H9 (cell line): ENCODE data around the gene PDE1C. TPM values are rescaled to one million over a fixed set of nuclear protein-coding genes. Genes with fewer than 3 reads are reported as not detected.

Experiments used
- DNase-seq: peaks from one replicate; pipeline ENCODE4 v3.0.0-alpha.2; 2017
- H2AFZ ChIP-seq: one replicate; pipeline ENCODE4 v1.6.1; 2013; ENCODE audit warnings: mild to moderate bottlenecking, low read length, control low read depth, moderate library complexity
- H2AK5ac ChIP-seq: 2 replicates; pipeline ENCODE4 v1.6.1; 2013; ENCODE audit warnings: low read length, control low read depth, mixed read lengths; ENCODE audit not compliant: insufficient read length
- H2BK120ac ChIP-seq: one replicate; pipeline ENCODE4 v1.6.1; 2013; ENCODE audit warnings: low read depth, mild to moderate bottlenecking, low read length, control low read depth, inconsistent platforms; ENCODE audit not compliant: poor library complexity, severe bottlenecking
- H2BK12ac ChIP-seq: 2 replicates; pipeline ENCODE4 v1.6.1; 2013; ENCODE audit warnings: low read length, control low read depth, mixed read lengths, low read depth; ENCODE audit not compliant: insufficient read length
- H2BK15ac ChIP-seq: 2 replicates; pipeline ENCODE4 v1.6.1; 2013; ENCODE audit warnings: low read depth, low read length, control low read depth
- H2BK20ac ChIP-seq: one replicate; pipeline ENCODE4 v1.6.1; 2013; ENCODE audit warnings: low read depth, mild to moderate bottlenecking, low read length, control low read depth, inconsistent platforms; ENCODE audit not compliant: poor library complexity, severe bottlenecking
- H2BK5ac ChIP-seq: 2 replicates; pipeline ENCODE4 v1.6.1; 2013; ENCODE audit warnings: low read length, control low read depth, mixed read lengths; ENCODE audit not compliant: insufficient read length
- H3K14ac ChIP-seq: 2 replicates; pipeline ENCODE4 v1.6.1; 2013; ENCODE audit warnings: low read length, control low read depth; ENCODE audit not compliant: insufficient read depth
- H3K18ac ChIP-seq: 2 replicates; pipeline ENCODE4 v1.6.1; 2013; ENCODE audit warnings: low read depth, mild to moderate bottlenecking, mixed read lengths, low read length, control low read depth; ENCODE audit not compliant: insufficient read length
- H3K23ac ChIP-seq: 2 replicates; pipeline ENCODE4 v1.6.1; 2013; ENCODE audit warnings: low read length, control low read depth, mixed read lengths, low read depth; ENCODE audit not compliant: insufficient read length
- H3K23me2 ChIP-seq: 2 replicates; pipeline ENCODE4 v1.6.1; 2013; ENCODE audit warnings: low read depth, mild to moderate bottlenecking, mixed read lengths, low read length, control low read depth; ENCODE audit not compliant: insufficient read length, poor library complexity, severe bottlenecking
- H3K27ac ChIP-seq: 2 replicates; pipeline ENCODE4 v1.5.1; 2013; ENCODE audit warnings: low read length, control low read depth, mixed read lengths, low read depth; ENCODE audit not compliant: insufficient read length
- H3K27me3 ChIP-seq: 2 replicates; pipeline ENCODE4 v1.6.1; 2013; ENCODE audit warnings: low read length, control low read depth, inconsistent platforms; ENCODE audit not compliant: insufficient read depth
- H3K4ac ChIP-seq: 2 replicates; pipeline ENCODE4 v1.6.1; 2013; ENCODE audit warnings: low read depth, mild to moderate bottlenecking, control low read depth, inconsistent platforms, low read length, moderate library complexity
- H3K4me1 ChIP-seq: 2 replicates; pipeline ENCODE4 v1.6.1; 2013; ENCODE audit warnings: low read length, control low read depth, inconsistent platforms; ENCODE audit not compliant: insufficient read depth
- H3K4me2 ChIP-seq: 2 replicates; pipeline ENCODE4 v1.6.1; 2013; ENCODE audit warnings: low read length, control low read depth, mixed read lengths; ENCODE audit not compliant: insufficient read length, insufficient read depth
- H3K56ac ChIP-seq: 2 replicates; pipeline ENCODE4 v1.6.1; 2013; ENCODE audit warnings: low read depth, mild to moderate bottlenecking, mixed read lengths, low read length, control low read depth; ENCODE audit not compliant: insufficient read length
- H3K79me1 ChIP-seq: 2 replicates; pipeline ENCODE4 v1.6.1; 2013; ENCODE audit warnings: low read depth, mild to moderate bottlenecking, moderate library complexity, low read length, control low read depth, inconsistent platforms; ENCODE audit not compliant: insufficient read depth, poor library complexity, severe bottlenecking
- H3K79me2 ChIP-seq: 2 replicates; pipeline ENCODE4 v1.6.1; 2013; ENCODE audit warnings: low read length, control low read depth, inconsistent platforms; ENCODE audit not compliant: insufficient read depth
- H3K9ac ChIP-seq: 2 replicates; pipeline ENCODE4 v1.6.1; 2013; ENCODE audit warnings: low read length, control low read depth, mixed read lengths; ENCODE audit not compliant: insufficient read length; ENCODE audit errors: extremely low read depth
- H3K9me3 ChIP-seq: one replicate; pipeline ENCODE4 v1.6.1; 2013; ENCODE audit warnings: low read depth, low read length, inconsistent platforms; ENCODE audit not compliant: control insufficient read depth
- H3T11ph ChIP-seq: one replicate; pipeline ENCODE4 v1.6.1; 2013; ENCODE audit warnings: mild to moderate bottlenecking, low read length, control low read depth, inconsistent platforms
- H4K20me1 ChIP-seq: one replicate; pipeline ENCODE4 v1.6.1; 2013; ENCODE audit not compliant: control insufficient read depth, insufficient read length, insufficient read depth
- H4K5ac ChIP-seq: 2 replicates; pipeline ENCODE4 v1.6.1; 2013; ENCODE audit warnings: low read depth, mild to moderate bottlenecking, mixed read lengths, low read length, control low read depth; ENCODE audit not compliant: insufficient read length
- H4K8ac ChIP-seq: replicated peaks from 2 replicates; pipeline ENCODE4 v1.6.1; 2013; ENCODE audit warnings: low read length, control low read depth, mixed read lengths, low read depth; ENCODE audit not compliant: insufficient read length
- H4K91ac ChIP-seq: 2 replicates; pipeline ENCODE4 v1.6.1; 2013; ENCODE audit warnings: low read depth, mild to moderate bottlenecking, moderate library complexity, mixed read lengths, low read length, control low read depth; ENCODE audit not compliant: insufficient read length
- H3K27ac Mint-ChIP-seq, 3 experiments: 2 replicates in 2 of 3; 3 replicates in 1 of 3; pipeline ENCODE4 v1.8.0; 2020 to 2021; ENCODE audit warnings: mixed read lengths in 3 of 3, mild to moderate bottlenecking in 1 of 3, moderate library complexity in 1 of 3
- H3K27me3 Mint-ChIP-seq: 2 replicates; pipeline ENCODE4 v1.8.0; 2021; ENCODE audit warnings: low read depth, mild to moderate bottlenecking, moderate library complexity, mixed read lengths
- H3K36me3 Mint-ChIP-seq, 3 experiments: 2 replicates in 2 of 3; 3 replicates in 1 of 3; pipeline ENCODE4 v1.8.0; 2020 to 2021; ENCODE audit warnings: low read depth in 3 of 3, mixed read lengths in 3 of 3; ENCODE audit not compliant: insufficient read depth in 1 of 3
- H3K4me1 Mint-ChIP-seq, 2 experiments: 2 replicates each; pipeline ENCODE4 v1.8.0; 2020; ENCODE audit warnings: mixed read lengths in 2 of 2
- H3K4me3 Mint-ChIP-seq, 2 experiments: 2 replicates in 1 of 2; 3 replicates in 1 of 2; pipeline ENCODE4 v1.8.0; 2020 to 2021; ENCODE audit warnings: mild to moderate bottlenecking in 2 of 2, mixed read lengths in 2 of 2, moderate library complexity in 1 of 2
- H3K9me3 Mint-ChIP-seq, 2 experiments: 2 replicates in 1 of 2; 3 replicates in 1 of 2; pipeline ENCODE4 v1.8.0; 2020; ENCODE audit warnings: mild to moderate bottlenecking in 2 of 2, mixed read lengths in 2 of 2, moderate library complexity in 1 of 2
- WGBS: extraction: QIAGEN DNeasy Blood & Tissue Kit; methylation state at CpG from one replicate; pipeline ENCODE4 v1.1.7; 2013; ENCODE audit warnings: missing lambda C conversion rate, low lambda C conversion rate, mixed read lengths; ENCODE audit not compliant: insufficient read length; ENCODE audit errors: extremely low coverage; 5-methylcytosine and 5-hydroxymethylcytosine counted together
- total RNA-seq: library from RNA; stranded (reverse); gene quantifications from 2 replicates; pipeline ENCODE4 v1.2.1, GENCODE V29; 2021
- TF ChIP-seq, protein P1 (sequence below): fragments of 200-600 bp; sonication (generic); conservative IDR thresholded peaks from 3 replicates; pipeline ENCODE4 v1.8.0; 2021; ENCODE audit warnings: antibody characterized with exemption, mild to moderate bottlenecking

PDE1C gene
- total RNA-seq, 1 experiment from 2014 or later, result 0.17 TPM

GRCh38 chr7:31874631-31875386 lies 195.4 kb downstream of the PDE1C start:
- Histone ChIP-seq H4K20me1 (no peaks in the 10 kb centered on the region), H3K79me1 (no peaks in the 10 kb centered on the region), H3K79me2 (no peaks in the 10 kb centered on the region), H3K27me3 (no peaks in the 10 kb centered on the region), H3T11ph (no peak overlapping the region), H3K27ac (no peak overlapping the region), H3K23me2 (no peaks in the 10 kb centered on the region), H3K9ac (no peak overlapping the region), H3K4me2 (no peak overlapping the region), H3K4ac (no peak overlapping the region), H2BK15ac (no peak overlapping the region), H2BK120ac (no peak overlapping the region), H4K8ac (no peak overlapping the region), H3K23ac (no peak overlapping the region), H2BK12ac (no peak overlapping the region), H2AK5ac (no peak overlapping the region), H3K4me1 (no peaks in the 10 kb centered on the region), H3K18ac (no peak overlapping the region), H3K9me3 (no peaks in the 10 kb centered on the region), H2BK20ac (no peak overlapping the region), H2AFZ (no peak overlapping the region), H2BK5ac (no peak overlapping the region), H4K5ac (no peak overlapping the region), H4K91ac (no peak overlapping the region), H3K14ac (no peak overlapping the region), H3K56ac (no peak overlapping the region)
- Mint-ChIP-seq H3K27me3 (peaks cover 6% of the 10 kb centered on the region), H3K9me3 (no peaks in the 10 kb centered on the region), H3K4me1 (peaks cover 2% of the 10 kb centered on the region in 2 experiments; a peak in 1 of 4 replicates), H3K27ac (no peak overlapping the region), H3K36me3 (no peaks in the 10 kb centered on the region), H3K4me3 (no peak overlapping the region)
- DNase-seq, result no peak
- no CpG with 5 or more reads among the region's 4 CpGs for WGBS
- TF ChIP-seq, protein P1, sequence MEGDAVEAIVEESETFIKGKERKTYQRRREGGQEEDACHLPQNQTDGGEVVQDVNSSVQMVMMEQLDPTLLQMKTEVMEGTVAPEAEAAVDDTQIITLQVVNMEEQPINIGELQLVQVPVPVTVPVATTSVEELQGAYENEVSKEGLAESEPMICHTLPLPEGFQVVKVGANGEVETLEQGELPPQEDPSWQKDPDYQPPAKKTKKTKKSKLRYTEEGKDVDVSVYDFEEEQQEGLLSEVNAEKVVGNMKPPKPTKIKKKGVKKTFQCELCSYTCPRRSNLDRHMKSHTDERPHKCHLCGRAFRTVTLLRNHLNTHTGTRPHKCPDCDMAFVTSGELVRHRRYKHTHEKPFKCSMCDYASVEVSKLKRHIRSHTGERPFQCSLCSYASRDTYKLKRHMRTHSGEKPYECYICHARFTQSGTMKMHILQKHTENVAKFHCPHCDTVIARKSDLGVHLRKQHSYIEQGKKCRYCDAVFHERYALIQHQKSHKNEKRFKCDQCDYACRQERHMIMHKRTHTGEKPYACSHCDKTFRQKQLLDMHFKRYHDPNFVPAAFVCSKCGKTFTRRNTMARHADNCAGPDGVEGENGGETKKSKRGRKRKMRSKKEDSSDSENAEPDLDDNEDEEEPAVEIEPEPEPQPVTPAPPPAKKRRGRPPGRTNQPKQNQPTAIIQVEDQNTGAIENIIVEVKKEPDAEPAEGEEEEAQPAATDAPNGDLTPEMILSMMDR, result no peak
